ENCODE results near the gene GNAI2.

DNA sequence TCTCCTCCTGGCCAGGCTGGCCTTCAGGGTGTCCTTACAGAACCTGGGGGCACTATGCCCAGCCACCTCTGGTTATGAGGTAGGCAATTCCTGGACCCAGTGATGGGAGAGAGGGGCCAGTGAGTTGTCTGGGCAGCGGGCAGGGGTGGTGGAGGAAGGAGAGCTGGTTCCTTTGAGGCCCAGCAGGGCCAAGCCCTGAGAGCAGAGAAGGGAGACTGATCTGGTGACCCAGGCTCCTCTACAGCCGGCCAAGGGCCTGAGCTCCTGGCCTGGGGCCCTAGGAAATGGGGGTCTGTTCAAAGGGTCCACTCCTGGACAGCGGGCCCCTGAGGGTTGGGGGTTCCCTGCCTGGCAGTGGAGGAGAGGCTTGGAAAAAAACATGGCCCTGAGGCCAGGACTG, 23.0 kb upstream of the GNAI2 start:
- TF ChIP-seq CTCF (IDR thresholded peaks at IDR 0.05): no peak
- TF ChIP-seq ZFX (IDR thresholded peaks at IDR 0.05; ENCODE audit: borderline replicate concordance): no peak
